GOT3 (cell line): ENCODE data around the gene WNT5B.
"Not testable (repeated sequence)": the region's sequence is repeated elsewhere in the genome, so short reads cannot be mapped to it uniquely, and the experiment has no call there.

ENCODE experiments used
- DNase-seq: peaks from one replicate; lab custom pipeline; 2025; ENCODE audit warnings: mixed read lengths; lab: John Stamatoyannopoulos, UW

The WNT5B gene

DNA sequence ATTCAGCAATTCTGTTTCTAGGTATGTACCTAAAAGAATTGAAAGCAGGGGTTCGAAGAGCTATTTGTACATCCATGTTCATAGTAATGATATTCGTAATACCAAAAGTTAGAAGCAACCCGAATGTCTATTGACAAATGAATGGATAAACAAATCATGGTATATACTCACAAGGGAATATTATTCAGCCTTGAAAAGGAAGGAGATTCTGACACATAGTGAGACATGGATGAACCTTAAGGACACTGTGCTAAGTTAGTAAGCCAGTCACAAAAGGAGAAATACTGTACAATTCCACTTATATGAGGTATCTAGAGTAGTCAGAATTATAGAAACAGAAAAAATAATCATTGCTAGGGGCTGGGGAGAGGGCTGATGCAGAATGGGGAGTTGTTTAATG is 30.3 kb upstream of the WNT5B start:
- DNase-seq: no peak

DNA sequence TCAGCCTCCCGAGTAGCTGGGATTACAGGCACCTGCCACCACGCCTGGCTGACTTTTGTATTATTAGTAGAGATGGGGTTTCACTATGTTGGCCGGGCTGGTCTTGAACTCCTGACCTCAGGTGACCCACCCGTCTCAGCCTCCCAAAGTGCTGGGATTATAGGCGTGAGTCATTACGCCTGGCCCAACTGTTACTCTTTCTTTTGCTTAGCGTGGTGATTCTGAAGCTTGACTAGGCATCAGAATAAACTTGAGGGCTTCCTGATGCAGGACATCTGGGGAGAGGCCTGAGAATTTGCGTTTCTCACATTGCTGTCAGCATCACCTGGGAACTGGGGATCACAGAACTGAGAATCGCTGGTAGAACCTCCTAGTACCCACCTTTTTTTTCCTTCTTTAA is 26.3 kb upstream of the WNT5B start:
- not testable (repeated sequence) for DNase-seq

DNA sequence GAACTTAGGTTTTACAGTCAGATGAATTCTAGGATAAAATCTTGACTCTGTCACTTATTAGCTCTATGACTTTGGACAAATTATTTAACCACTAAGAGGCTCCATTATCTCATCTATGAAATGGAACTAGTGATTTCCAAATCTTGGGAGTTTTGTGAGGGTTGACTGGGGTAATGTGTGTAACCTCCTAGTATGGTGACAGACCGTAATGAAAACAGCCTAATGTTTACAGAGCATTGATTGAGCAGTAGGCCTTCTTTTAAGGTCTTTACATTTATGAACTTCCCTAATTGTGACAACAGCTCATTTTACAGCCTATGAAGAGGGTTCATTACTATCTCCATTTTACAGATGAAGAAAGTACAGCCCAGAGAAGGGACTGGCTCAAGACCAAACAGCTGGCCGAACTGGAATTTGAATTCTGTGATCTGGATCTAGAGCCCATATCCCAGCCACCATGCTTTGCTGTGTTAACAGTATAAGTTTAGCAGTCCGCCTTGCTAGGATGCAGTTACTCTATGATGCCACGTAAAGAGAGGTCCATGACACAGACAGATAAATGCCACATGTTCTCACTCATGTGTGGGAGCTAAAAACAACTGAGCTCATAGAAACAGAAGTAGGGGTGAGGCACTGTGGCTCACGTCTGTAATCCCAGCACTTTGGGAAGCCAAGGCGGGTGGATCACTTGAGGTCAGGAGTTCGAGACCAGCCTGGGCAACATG is 25.6 kb upstream of the WNT5B start:
- no peak for DNase-seq

DNA sequence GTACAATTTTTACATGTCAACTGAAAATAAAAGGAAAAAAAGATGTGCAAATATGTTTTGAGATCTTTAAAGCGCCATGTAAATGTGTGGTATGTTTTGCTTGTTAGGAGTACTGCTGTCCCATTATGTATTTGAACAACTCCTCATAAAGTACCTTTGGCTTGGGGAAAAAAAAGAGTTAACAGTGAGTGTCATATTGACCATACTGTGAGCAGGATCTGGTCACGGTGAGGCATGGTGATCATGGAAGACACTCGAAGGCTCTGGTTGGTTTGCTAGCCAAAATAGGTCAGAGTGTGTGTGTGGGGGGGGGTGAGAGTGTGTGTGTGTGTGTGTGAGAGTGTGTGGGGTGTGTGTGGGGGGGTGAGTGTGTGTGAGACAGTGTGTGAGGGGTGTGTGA is 24.6 kb upstream of the WNT5B start:
- DNase-seq: no peak

DNA sequence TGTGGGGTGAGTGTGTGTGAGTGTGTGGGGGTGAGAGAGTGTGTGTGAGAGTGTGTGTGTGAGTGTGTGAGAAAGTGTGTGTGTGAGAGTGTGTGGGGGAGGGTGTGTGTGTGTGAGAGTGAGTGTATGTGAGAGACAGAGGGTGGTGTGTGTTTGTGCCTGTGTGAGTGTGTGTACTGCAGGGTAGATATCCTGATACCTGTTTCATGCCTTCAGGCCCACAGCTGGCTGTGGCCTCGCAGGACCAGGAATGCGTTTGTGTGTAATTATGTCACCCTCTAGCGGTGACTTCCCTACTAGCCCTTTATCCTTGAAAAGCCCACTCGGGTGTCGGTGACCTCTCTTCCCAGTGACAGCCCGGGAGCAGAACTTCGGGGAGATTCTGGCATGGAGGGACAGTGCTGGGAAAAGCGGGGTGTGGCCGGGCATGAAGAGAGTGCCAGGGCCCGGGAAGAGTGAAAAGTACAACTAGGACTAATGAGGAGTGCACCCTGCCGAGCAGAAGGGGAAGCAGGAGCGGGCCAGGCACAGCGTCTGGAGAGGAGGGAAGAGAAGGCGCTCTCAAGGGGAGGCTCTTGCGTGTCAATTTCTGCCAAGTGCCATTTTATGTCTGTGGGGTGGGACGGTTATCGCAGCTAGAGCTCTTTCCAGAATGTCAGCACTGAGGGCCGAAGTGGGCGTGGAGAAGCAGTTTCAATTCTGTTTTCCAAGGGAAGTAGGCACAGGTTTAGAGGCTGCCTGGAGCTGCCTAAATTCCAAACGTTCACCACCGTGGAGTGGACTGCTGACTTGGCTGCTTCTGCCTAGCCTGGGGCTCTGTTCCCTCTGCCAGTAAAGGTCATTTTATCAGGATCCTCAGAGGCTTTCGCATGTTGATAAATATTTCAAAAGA is 23.7 kb upstream of the WNT5B start:
- peak; percentile 28 for DNase-seq

DNA sequence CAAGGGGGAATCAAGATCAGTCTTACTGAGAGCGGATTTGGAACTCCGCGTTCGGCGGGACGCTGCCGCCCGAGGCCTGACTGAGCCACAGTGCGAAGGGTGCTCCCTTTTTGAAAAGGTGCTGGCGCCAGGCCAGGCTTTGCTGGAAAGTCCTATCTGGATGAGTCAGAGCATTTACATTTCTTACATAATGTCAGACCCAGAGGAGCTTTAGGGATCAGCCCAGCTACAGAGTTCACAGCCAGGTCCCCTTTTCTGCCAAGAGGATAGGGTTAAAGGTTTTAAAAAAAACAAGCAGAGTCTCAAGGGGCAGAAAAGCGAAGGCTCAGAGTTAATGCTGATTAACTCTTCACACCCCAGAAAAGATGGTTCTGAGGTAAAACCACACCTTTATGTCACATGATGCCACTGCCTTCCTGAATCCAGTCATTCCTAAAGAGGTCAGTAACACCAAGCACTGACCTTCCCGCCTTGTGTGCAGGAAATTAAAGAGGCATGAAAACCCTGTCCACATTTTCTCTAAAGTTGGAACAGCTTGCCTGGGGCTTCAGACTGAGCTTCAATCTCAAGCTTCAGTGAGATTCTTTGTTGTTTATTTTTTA is 22.9 kb upstream of the WNT5B start:
- no peak for DNase-seq

DNA sequence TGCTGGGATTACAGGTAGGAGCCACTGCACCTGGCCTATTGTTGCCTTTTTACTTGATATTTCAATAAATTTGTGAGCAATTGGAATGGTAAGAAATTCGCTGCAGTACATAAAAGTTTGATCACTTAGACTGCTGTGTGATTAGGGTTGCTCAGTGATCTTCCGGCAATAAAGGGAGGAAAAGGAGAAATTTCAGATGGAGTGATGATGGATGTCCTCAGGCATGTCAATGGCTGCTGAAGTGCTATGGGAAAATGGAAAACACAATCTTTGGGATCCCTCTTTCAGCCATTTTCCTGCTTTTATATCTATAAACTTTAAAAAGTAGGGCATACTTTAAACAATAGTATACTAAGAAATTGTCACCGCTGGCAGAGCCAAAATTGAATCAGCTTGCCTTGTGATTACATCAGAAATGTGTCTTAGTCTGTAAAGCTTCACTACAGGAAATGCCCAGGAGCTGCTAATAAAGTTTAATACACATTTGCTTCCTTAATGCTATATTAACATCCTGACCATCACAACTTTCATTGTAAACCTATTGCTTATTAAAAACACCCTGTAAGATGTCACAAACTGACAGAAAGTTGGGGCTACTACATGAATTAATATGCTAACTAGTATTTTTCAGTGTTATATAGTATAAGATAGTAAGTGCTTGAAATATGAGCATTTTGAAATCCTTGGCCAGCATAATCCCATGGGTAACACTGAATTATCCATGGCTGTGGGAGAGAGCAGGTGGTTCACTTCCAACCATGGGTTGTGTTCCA is 20.9 kb upstream of the WNT5B start:
- no peak for DNase-seq

DNA sequence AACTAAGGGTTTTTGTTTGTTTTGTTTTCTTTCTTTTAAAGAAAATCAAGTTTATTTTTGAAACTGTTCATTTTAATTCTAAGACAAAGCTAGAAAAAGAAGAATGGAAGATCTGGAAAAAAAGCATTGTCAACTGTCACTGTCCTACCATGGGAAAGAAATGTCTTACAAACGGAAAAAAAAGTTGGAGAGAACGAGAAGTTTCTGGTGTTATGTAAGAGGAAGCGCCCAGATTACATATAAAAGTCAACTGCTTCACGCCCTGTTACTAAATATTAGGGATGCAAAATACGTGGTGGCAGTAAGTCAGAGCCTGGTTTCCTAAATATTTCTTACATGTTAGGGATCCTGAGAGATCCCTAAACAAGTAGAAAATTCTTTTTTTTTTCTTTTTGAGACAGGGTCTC is 20.3 kb upstream of the WNT5B start:
- no peak for DNase-seq

DNA sequence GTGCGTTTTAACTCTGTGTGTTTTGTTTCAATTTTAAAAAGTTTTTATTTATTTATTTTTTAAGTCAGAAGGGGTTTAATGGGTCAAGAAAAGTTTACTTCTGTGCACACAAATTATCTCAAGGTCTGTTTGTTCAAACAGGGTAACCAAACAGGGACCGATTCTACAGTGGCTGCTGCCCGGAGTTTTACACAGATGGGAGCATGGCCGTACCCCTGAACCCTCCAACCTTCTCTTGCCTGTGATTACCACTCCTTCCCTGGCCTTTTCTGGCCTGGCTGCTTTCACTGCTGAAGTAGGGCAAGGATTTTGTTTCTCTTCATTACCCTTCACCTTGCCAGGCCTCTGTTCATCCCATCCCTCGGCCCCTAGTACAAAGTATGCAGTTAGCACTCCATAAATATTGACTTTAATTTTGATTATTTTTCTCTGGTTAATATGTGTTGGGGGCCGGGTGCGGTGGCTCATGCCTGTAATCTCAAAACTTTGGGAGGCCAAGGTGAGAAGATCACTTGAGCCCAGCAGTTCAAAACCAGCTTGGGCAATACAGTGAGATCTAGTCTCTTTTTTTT is 18.9 kb upstream of the WNT5B start:
- DNase-seq: no peak

DNA sequence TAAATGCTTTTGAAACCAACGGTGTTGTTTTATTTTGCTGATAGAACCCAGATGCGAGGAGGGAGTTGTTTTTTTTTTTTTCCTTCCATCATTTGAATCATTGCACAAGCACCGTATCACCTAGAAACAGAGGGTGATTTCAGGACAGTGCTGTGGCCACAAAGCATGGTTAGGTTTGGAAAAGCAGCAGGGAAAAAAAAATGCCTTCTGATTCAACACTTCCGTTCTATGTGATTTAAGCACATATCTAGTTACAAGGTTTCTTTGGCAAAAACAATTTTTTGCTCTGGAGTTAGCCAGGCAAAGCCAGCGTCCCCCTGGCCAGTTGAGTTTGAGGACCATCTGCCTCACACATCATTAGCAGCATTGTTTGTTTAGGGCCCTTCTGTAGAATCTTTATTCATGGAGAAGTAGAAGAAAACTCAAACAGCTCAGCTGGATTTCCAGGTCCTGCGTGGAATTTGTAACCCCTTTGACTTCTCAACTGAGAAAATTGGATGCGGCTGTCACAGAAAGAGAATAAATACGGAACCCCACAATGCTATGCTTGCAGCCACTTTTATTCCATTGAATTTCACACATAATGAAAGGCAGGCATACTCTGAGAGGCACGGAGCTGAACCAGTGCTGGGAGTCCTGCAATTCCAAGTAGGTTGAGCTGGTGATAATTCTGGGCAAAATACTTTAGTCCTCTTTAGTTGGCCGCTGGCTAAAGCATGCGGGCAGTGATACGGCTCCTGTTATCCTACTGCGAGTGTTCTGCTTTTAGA is 17.0 kb upstream of the WNT5B start:
- DNase-seq: no peak

DNA sequence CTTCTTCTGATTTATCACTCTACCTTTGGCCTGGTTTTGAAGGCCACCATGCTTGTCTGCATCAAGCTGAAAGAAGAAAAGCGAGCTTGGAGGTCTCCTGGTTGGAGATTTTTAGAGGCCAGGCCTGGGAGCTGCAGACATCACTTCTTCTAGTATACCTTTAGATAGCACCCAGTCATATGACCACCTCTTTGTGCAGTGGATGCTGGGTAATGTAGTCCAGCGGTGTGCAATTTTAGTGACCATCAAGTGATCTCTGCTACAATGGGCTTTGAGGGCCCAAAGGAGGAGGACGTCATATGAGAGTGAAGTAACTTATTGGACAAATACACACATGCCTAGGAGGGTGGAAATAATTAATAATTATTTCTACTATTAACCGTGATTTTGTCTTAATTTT is 15.2 kb upstream of the WNT5B start:
- no peak for DNase-seq

DNA sequence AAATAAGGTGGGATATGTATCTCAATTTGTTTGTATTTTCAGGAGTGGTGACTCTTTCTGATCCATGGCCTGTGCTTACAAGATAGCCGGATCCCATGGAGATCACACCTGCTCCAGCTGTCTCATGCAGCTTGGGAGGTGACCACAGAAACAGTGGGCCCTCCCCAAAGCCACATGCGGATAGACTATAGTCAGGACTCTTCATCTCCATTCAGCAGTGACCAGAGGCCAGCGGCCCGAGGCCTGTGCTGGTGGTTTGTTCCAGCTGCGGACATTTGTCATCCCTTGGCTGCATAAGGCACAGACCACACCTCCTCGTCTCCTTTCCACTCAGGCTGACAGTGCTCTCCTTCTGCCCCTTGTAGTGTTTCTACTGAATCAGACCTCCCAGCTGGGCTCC is 14.7 kb upstream of the WNT5B start:
- no peak for DNase-seq

DNA sequence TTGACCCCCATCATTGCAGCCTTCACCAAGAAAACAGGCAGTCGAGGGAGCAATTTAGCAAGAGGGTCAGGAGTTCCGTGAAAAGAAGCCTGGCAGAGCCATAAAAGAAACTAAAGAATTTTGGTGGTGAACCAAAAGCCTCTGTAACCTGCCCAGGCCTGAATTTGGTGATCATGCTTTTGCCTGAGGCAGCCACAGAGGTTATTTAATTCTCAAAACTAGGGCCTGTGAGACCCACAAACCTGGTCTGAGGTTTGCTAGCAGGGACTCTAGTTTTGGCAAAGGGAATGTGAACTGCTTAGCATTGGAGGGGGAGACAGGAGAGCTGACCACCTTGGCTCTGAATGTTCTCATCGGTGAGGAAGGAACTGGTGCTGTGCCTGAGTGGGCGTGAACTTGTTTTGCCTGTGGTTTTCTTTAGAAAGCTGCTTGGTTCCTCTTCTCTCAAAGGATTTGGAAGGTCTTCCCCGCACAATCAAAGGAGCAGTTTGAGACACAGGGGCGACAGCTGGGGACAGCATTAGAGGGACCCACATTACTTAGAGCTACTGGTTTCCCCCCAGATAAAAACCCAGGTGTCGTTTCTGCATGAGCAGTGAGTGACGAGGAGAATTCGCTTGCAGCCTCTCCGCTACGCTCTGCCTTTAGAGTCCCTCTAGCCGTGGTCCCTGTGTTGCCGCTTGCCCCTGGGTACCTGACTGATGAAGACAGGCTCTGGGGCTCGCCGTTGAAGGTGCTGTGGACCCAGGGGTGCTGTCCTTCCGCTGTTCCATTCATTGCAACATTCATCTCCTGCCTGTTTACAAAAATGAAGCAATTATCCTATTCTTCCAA is 12.6 kb upstream of the WNT5B start:
- no peak for DNase-seq

DNA sequence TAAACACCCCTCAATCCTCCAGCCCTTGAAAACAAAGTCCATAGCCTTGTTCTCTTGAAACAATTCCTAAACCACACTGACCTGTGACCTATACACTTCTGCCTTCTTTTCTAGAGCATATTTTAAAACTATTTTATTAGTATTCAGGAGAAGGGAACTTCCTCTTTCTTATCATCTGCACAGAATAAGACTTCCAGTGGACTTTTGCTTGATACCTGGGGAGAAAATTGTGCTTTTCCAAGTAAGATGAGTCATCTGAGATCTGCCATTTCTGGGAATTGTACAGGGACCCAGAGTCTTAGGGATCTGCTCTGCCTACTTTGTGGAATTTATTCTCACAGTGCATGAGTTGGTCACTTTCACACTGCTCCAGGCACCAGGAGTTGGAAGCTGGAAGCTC is 10.5 kb upstream of the WNT5B start:
- no peak for DNase-seq

DNA sequence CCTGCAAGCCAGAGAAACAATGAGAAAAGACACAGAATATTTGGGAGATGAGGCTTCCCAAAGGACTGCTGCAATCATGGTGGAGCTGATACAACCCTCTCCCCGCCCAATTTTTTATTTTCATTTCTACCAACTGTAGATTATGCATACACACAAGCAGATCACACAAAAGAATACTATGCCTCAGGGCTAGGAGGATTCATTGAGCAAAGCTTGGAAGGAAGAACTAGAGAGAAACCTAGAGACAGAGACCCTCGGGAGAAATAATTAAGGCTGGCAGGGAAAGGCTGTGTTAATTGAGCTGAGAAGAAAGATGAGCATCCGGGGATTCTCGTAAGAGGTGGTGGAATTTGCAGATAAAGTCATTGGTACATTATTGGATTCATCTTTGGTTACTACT is 9.9 kb upstream of the WNT5B start:
- DNase-seq: no peak

DNA sequence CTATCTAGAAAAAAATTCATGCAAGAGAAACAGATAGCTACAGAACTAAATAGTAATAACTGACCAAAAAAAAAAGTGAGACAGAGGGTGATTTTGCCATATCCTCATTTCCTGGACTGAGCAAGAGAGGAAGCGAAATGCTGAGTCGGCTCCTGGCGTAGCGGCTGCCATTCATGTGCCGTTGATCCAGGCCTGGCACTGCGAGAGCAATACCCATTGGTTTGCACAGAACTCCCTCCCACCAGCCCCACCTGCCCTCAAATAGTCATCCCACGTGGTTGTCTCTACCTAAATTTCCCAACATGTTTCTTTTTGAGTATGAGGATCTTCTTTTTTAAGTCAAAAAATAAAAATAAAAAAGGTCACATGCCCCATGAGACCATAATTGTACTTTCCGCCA is 9.4 kb upstream of the WNT5B start:
- no peak for DNase-seq

DNA sequence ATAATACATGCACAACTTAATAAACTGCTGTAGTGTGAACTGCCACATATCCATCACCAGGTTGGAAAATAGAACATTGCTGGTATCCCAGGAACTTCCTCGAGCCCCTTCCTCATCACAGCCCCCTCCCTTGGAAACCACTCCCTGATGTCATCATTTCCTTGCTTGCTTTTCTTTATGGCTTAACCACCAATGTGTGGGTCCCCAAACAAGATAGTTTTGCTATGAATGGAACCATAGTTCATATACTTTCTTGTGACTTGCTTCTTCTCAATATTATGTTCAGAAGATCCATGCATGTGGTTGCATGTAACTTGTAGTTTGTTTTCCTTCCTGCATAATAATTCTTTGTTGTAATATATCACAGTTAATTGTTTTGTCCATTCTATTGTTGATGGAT is 8.9 kb upstream of the WNT5B start:
- DNase-seq: no peak

DNA sequence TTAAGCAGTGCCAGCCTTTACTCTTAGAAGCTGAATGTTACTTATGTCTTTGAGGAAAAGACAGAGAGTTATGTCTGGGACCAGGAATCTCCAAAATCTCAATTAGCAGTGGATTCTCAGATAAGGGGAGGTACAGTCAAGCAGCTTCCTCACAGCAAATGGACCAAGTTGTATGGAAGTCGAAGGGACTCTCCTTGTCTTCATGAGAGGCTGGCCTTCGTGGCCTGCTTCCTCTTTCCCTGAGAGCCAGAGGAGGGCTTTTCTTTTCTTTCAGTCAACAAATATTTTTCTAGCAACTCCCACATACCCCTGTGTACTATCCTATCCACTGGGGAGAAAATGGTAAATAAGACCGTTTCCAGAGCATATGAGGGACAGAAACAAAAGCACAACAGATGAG is 6.6 kb upstream of the WNT5B start:
- no peak for DNase-seq

DNA sequence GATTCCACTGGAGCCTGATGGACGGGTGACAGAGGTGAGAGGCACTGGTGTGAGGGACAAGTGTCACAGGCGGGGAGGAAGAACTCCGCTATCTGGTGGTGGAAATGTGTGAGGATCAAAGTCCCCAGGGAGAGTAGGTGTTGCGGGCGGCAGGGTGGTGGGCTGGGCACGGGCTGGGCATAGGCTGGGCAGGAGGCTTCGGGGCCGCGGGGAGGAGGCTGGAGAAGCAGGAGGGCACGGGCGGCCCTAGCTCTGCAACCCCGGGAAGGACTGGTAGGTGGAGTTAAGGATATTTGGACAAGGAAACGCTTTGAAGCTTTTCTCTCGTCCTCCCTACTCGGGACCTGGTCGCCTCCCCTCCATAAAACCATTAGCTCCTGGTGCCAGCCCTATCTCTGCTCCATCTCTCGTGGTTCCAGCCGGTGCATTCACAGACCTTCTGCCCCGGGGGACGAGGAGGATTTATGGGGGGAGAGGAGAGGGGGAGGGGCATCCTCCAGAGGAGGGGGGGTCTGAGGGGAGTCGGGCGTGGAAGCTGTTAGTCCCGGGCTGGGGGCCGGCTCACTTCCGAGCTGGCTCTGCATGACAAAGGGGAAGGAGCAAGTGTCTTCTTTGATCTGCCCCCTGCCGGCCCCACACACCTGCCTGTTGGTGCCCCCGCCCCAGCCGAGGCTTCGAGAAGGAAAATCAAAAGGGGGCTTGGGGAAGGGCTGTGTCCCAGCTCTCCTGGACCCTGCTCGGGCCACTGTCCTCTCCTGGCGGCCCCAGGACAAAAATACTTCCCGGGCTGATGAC is 504 bp downstream of the WNT5B start:
- no peak for DNase-seq
